ENCODE data around the gene FLYWCH1. TPM values are rescaled to one million over a fixed set of nuclear protein-coding genes. Genes with fewer than 3 reads are reported as not detected.

FLYWCH1 gene
- total and polyA plus RNA-seq, 9 of the 15 experiments (the other 6 are each of a cell fraction or from before 2014, with no cell fraction given), result 0.18 to 33.6 (median 11.3) TPM

DNA sequence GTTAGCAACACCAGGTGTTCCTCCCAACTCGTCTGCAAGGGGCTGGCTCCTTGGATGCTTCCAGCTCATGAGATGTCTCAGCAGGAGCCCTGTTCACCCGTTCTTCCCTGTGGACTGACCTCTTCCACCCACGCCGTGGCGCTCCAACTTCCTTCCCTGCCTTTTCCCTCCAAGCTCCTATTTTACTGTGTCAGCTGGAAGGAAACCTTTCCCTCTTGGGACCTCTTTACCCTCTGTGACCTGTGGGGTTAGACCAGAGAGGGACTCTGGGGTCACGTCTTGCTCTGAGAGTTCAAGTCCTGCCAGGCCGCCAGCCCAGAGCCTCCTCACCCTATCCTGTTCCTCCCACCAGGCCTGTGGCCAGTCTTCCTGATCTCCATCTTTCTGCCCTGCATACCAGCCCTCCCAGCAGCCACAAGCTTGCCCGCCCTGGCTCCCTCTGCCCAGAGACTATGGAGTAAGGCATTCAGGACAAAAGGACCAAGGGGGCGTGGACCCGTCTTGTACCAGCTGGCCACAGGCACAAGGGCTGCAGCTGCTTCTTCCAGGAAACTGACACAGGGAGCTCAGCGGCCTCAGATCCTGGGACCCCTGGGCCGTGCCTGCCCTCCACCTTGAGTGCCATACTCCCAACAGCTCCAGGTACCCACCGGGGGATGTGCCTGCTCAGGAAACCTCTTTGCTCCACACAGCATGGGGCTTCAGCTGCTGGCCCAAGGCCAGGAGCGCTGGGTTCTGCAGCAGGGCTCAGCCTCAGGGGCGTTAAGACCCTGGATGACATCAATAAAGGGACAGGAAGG, 60.5 kb downstream of the FLYWCH1 start (continued):
- TF ChIP-seq POLR2B (IDR thresholded peaks at IDR 0.05; ENCODE audit: low read depth, partially characterized antibody) (peak; percentile 45), NFIC (IDR thresholded peaks at IDR 0.05) (peak; percentile 80), DACH1 (IDR thresholded peaks at IDR 0.05; ENCODE audit: partially characterized antibody) (no peak), ZBTB17 (CRISPR knock-in tag; IDR thresholded peaks at IDR 0.05) (no peak), CREBBP (IDR thresholded peaks at IDR 0.05; ENCODE audit: low read depth, low read length) (no peak), YY1 (IDR thresholded peaks at IDR 0.05; ENCODE audit: borderline replicate concordance in 1 of 3, control insufficient read depth in 1 of 3, extremely low read depth in 1 of 3, insufficient read depth in 3 of 3, insufficient read length in 1 of 3, insufficient replicate concordance in 2 of 3, low read depth in 1 of 3, low read length in 2 of 3) (no peak), POLR2A (conservative IDR thresholded peaks at IDR 0.05) (peak; percentile 70), U2AF2 (optimal IDR thresholded peaks at IDR 0.05; ENCODE audit: low read depth, low read length) (no peak), THRAP3 (IDR thresholded peaks at IDR 0.05; ENCODE audit: borderline replicate concordance) (no peak), ZBED1 (IDR thresholded peaks at IDR 0.05) (peak; percentile 73; the same call in 1 of the 2 replicates), POLR2G (IDR thresholded peaks at IDR 0.05; ENCODE audit: low read depth, low read length) (peak; percentile 71; the same call in 1 of the 2 replicates), POLR2AphosphoS2 (IDR thresholded peaks at IDR 0.05; ENCODE audit: low read length) (peak; percentile 13), TAF7 (tag; IDR thresholded peaks at IDR 0.05) (no peak), SUPT5H (IDR thresholded peaks at IDR 0.05) (peak; percentile 71), SRSF3 (IDR thresholded peaks at IDR 0.05; ENCODE audit: insufficient read depth, low read length) (no peak), ELF2 (CRISPR knock-in tag; IDR thresholded peaks at IDR 0.05) (no peak), ELF1 (tag; IDR thresholded peaks at IDR 0.05) (no peak)
- TF ChIP-seq, protein P1, sequence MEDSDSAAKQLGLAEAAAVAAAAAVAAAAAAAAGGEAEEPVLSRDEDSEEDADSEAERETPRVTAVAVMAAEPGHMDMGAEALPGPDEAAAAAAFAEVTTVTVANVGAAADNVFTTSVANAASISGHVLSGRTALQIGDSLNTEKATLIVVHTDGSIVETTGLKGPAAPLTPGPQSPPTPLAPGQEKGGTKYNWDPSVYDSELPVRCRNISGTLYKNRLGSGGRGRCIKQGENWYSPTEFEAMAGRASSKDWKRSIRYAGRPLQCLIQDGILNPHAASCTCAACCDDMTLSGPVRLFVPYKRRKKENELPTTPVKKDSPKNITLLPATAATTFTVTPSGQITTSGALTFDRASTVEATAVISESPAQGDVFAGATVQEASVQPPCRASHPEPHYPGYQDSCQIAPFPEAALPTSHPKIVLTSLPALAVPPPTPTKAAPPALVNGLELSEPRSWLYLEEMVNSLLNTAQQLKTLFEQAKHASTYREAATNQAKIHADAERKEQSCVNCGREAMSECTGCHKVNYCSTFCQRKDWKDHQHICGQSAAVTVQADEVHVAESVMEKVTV (CRISPR knock-in tag; IDR thresholded peaks at IDR 0.05), result no peak
- TF ChIP-seq, protein P2, sequence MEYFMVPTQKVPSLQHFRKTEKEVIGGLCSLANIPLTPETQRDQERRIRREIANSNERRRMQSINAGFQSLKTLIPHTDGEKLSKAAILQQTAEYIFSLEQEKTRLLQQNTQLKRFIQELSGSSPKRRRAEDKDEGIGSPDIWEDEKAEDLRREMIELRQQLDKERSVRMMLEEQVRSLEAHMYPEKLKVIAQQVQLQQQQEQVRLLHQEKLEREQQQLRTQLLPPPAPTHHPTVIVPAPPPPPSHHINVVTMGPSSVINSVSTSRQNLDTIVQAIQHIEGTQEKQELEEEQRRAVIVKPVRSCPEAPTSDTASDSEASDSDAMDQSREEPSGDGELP (CRISPR knock-in tag; IDR thresholded peaks at IDR 0.05; ENCODE audit: borderline replicate concordance), result peak; percentile 20; the same call in 1 of the 2 replicates
- TF ChIP-seq, protein P3, sequence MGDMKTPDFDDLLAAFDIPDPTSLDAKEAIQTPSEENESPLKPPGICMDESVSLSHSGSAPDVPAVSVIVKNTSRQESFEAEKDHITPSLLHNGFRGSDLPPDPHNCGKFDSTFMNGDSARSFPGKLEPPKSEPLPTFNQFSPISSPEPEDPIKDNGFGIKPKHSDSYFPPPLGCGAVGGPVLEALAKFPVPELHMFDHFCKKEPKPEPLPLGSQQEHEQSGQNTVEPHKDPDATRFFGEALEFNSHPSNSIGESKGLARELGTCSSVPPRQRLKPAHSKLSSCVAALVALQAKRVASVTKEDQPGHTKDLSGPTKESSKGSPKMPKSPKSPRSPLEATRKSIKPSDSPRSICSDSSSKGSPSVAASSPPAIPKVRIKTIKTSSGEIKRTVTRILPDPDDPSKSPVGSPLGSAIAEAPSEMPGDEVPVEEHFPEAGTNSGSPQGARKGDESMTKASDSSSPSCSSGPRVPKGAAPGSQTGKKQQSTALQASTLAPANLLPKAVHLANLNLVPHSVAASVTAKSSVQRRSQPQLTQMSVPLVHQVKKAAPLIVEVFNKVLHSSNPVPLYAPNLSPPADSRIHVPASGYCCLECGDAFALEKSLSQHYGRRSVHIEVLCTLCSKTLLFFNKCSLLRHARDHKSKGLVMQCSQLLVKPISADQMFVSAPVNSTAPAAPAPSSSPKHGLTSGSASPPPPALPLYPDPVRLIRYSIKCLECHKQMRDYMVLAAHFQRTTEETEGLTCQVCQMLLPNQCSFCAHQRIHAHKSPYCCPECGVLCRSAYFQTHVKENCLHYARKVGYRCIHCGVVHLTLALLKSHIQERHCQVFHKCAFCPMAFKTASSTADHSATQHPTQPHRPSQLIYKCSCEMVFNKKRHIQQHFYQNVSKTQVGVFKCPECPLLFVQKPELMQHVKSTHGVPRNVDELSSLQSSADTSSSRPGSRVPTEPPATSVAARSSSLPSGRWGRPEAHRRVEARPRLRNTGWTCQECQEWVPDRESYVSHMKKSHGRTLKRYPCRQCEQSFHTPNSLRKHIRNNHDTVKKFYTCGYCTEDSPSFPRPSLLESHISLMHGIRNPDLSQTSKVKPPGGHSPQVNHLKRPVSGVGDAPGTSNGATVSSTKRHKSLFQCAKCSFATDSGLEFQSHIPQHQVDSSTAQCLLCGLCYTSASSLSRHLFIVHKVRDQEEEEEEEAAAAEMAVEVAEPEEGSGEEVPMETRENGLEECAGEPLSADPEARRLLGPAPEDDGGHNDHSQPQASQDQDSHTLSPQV (IDR thresholded peaks at IDR 0.05), result no peak
- TF ChIP-seq, protein P4, sequence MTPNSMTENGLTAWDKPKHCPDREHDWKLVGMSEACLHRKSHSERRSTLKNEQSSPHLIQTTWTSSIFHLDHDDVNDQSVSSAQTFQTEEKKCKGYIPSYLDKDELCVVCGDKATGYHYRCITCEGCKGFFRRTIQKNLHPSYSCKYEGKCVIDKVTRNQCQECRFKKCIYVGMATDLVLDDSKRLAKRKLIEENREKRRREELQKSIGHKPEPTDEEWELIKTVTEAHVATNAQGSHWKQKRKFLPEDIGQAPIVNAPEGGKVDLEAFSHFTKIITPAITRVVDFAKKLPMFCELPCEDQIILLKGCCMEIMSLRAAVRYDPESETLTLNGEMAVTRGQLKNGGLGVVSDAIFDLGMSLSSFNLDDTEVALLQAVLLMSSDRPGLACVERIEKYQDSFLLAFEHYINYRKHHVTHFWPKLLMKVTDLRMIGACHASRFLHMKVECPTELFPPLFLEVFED (CRISPR knock-in tag; conservative IDR thresholded peaks at IDR 0.05), result 0 out of 2 replicates have a peak, but pooled peaks have one; percentile 55

Measured in K562 (cell line).